ENCODE measurements around the gene SH2D3C.

DNA sequence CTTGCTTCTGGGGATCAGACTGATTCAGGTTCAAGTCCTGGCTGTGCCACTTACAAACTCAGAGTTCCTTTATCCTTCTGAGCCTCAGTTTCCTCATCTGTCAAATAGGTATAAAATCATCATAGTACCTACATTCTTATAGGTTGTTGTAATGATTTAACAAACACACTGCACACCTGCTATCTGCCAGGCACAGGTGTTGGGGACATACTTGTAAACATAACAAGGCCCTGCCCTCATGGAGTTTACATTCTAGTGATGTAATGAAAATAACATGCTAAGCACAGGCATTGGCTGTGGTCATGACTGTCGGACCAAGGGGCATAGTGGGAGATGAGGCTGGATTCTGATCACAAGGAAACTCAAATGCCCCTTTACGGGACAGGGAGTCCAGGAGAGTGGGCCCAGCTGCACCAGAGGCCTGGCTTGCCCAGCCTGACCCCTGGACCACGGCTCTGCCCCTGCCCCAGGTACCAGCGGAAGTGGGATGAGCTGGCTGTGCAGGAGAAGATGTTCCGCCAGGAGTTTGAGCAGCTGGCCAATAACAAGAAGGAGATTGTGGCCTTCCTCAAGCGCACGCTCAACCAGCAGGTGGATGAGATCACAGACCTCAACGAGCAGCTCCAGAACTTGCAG is 69.4 kb downstream of the SH2D3C start:
- no peak for TF ChIP-seq CTCF (IDR thresholded peaks at IDR 0.05)
- TF ChIP-seq POLR2A (IDR thresholded peaks at IDR 0.05): no peak
